Activated CD4-positive, alpha-beta memory T cell treated with anti-CD3 and anti-CD28 coated beads for 36 hours (primary cell): ENCODE results near the gene RPL7L1. TPM values are rescaled to one million over a fixed set of nuclear protein-coding genes. Genes with fewer than 3 reads are reported as not detected.
"Not testable (repeated sequence)": the region's sequence is repeated elsewhere in the genome, so short reads cannot be mapped to it uniquely, and the experiment has no call there.

Experiments used
- CTCF ChIA-PET: fragments of 350-600 bp; sonication (Branson Sonifier 250); formaldehyde crosslinking; loops from one replicate; lab custom pipeline; 2021; ENCODE audit warnings: antibody characterized with exemption, inconsistent platforms; lab: Charles Lee
- POLR2A ChIA-PET: fragments of 350-600 bp; sonication (Branson Sonifier 250); formaldehyde crosslinking; loops from one replicate; lab custom pipeline; 2021; ENCODE audit warnings: antibody characterized with exemption; lab: Charles Lee
- DNase-seq: peaks from one replicate; pipeline ENCODE4 v3.0.0-alpha.2; 2020
- H3K27ac Mint-ChIP-seq: one replicate; pipeline ENCODE4 v1.8.0; 2021; ENCODE audit warnings: mixed read lengths
- H3K27me3 Mint-ChIP-seq: one replicate; pipeline ENCODE4 v1.8.0; 2021; ENCODE audit warnings: mixed read lengths
- H3K36me3 Mint-ChIP-seq: one replicate; pipeline ENCODE4 v1.8.0; 2021; ENCODE audit warnings: mixed read lengths
- H3K4me1 Mint-ChIP-seq: one replicate; pipeline ENCODE4 v1.8.0; 2021; ENCODE audit warnings: low read depth, mixed read lengths
- H3K4me3 Mint-ChIP-seq: one replicate; pipeline ENCODE4 v1.8.0; 2021; ENCODE audit warnings: mild to moderate bottlenecking, mixed read lengths
- H3K9me3 Mint-ChIP-seq: one replicate; pipeline ENCODE4 v1.8.0; 2021; ENCODE audit warnings: mixed read lengths
- intact Hi-C: fragments of 100-400 bp; cut with micrococcal nuclease; formaldehyde crosslinking; loops from one replicate; pipeline ENCODE4 v1.15.1; 2023
- total RNA-seq, 2 experiments: library from RNA; stranded (reverse); gene quantifications; one replicate each; pipeline ENCODE4 v1.2.3, GENCODE V29; 2021

RPL7L1 gene
- total RNA-seq, 2 experiments from 2014 or later = 111 to 117 TPM

DNA sequence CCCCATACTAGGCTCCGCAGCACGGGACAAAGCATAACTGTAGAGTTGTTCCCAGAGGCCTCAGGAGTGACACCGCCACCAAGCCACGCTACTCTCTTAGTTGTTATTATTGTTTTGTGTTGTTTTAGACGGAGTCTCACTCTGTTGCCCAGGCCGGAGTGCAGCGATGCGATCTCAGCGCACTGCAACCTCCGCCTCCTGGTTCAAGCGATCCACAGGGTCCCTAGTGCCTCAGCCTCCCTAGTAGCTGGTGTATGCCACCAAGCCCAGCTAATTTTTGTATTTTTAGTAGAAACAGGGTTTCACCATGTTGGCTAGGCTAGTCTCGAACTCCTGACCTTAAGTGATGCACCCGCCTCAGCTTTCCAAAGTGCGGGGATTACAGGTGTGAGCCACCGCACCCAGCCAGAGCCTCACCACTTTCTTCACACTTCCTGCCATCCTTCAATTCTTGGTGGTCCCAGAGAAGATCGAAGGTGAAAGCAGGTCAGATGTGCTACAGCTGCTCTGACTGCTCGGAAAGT lies 11.8 kb downstream of the RPL7L1 start:
- Mint-ChIP-seq H3K4me3 (peak overlapping the region; percentile 88), H3K27me3 (no peaks in the 10 kb centered on the region), H3K36me3 (peaks cover 15% of the 10 kb centered on the region), H3K27ac (peak overlapping the region; percentile 94), H3K4me1 (peaks cover 23% of the 10 kb centered on the region), H3K9me3 (no peaks in the 10 kb centered on the region)
- CTCF ChIA-PET = interaction anchor here (0.8 to 2.3 kb wide), 3 partner anchors 10 to 252 kb away, joined by 3 to 7 read pairs (median 7); no protein-coding TSS in a partner anchor
- intact Hi-C loops = loop anchor here (2.0 to 5.0 kb wide), 3 partner anchors 144 to 1356 kb away; partner anchors contain the start of genes HSP90AB1 and TBCC
- DNase-seq = no peak
- POLR2A ChIA-PET = interaction anchor here (0.6 to 3.0 kb wide), 6 partner anchors 9 to 319 kb away, joined by 3 to 36 read pairs (median 5); partner anchors contain the start of genes RPL7L1 and TBCC

DNA sequence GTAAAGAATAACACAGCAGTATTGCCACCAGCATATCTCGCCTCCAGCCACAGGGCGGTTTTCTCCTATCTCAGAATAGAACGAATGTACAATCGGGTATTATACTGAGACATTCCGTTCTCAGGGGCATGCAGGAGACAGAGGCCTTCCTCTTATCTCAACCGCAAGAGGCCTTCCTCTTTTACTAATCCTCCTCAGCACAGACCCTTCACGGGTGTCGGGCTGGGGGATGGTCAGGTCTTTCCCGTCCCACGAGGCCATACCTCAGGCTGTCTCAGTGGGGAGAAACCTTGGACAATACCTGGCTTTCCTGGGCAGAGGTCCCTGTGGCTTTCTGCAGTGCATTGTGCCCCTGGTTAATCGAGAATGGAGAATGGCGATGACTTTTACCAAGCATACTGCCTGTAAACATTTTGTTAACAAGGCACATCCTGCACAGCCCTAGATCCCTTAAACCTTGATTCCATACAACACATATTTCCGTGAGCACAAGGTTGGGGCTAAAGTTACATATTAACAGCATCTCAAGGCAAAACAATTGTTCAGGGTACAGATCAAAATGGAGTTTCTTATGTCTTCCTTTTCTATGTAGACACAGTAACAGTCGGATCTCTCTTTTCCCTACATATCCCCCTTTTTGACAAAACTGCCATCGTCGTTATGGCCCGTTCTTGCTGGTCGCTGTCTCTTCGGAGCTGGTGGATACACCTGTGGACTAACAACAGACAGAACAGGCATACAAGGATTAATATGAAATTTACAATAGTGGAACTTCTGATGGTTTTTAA lies 14.8 kb downstream of the RPL7L1 start:
- H3K9me3 Mint-ChIP-seq, H3K4me3 Mint-ChIP-seq, H3K27me3 Mint-ChIP-seq, DNase-seq, POLR2A ChIA-PET, H3K36me3 Mint-ChIP-seq, H3K27ac Mint-ChIP-seq: not testable (repeated sequence)
- intact Hi-C loops = loop anchor here (5.0 kb wide), 1 partner anchor 327 kb away; no protein-coding TSS in a partner anchor
- CTCF ChIA-PET = interaction anchor here (2.9 kb wide), 1 partner anchor 232 kb away, joined by 18 read pairs; no protein-coding TSS in a partner anchor
- H3K4me1 Mint-ChIP-seq = peaks cover 11% of the 10 kb centered on the region

DNA sequence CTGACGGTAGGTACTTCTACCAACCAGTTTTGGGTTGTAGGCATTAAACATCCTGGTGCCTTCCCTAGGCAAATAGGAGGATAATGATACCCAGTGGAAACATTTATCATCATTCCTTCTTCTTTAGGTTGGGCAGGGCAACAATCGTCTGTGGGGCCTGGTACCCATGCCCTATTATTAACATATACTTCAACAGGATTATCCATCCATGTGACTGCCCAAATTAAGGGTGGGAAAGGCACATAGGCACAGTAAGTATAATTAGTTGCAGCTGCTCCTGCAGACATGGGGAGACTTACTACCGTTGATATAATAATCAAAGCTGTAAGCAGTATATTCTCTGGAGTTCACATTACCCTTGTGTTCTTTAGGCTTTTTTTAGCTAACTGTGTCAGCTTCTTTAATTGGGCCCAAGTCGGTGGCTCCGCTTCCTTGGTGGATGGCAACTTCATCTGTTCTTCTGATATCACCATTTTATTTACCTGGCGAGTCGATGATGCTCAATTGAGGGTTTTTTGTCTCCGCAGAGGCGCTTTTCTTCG lies 16.8 kb downstream of the RPL7L1 start:
- CTCF ChIA-PET = interaction anchor here (0.6 to 2.9 kb wide), 5 partner anchors 11 to 248 kb away, joined by 3 to 18 read pairs (median 3); no protein-coding TSS in a partner anchor
- H3K4me3 Mint-ChIP-seq = no peak overlapping the region
- POLR2A ChIA-PET = no interaction called here
- peaks cover 1% of the 10 kb centered on the region for H3K4me1 Mint-ChIP-seq
- no peaks in the 10 kb centered on the region for H3K9me3 Mint-ChIP-seq
- H3K36me3 Mint-ChIP-seq = no peaks in the 10 kb centered on the region
- no peaks in the 10 kb centered on the region for H3K27me3 Mint-ChIP-seq
- DNase-seq = no peak
- H3K27ac Mint-ChIP-seq = no peak overlapping the region
- intact Hi-C loops = loop anchor here (5.0 kb wide), 1 partner anchor 169 kb away; no protein-coding TSS in a partner anchor

DNA sequence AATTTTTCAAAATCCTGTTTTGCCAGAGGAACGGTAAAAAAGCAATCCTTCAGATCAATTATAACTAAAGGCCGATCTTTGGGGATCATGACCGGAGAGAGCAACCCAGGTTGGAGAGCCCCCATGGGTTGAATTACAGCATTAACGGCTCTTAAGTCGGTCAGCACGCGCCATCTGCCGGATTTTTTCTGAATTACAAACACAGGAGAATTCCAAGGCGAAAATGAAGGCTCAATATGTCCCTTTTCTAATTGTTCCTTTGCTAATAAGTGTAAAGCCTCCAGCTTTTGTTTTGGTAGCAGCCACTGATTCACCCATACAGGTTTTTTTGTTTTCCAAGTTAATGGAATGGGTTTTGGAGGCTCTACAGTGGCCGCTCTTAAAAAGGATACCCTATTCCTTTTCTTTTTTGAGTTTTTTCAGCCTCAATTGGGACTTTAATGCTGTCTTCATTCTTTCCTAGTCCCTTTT lies 19.5 kb downstream of the RPL7L1 start:
- H3K4me3 Mint-ChIP-seq = no peak overlapping the region
- DNase-seq = peak; percentile 76
- no peaks in the 10 kb centered on the region for H3K9me3 Mint-ChIP-seq
- no peaks in the 10 kb centered on the region for H3K27me3 Mint-ChIP-seq
- intact Hi-C loops = loop anchor here (1.0 to 5.0 kb wide), 2 partner anchors 172 to 238 kb away; no protein-coding TSS in a partner anchor
- CTCF ChIA-PET = interaction anchor here (0.9 to 4.7 kb wide), 4 partner anchors 172 to 244 kb away, joined by 3 to 36 read pairs (median 6); no protein-coding TSS in a partner anchor
- POLR2A ChIA-PET = no interaction called here
- H3K27ac Mint-ChIP-seq = no peak overlapping the region
- no peaks in the 10 kb centered on the region for H3K36me3 Mint-ChIP-seq
- peaks cover 8% of the 10 kb centered on the region for H3K4me1 Mint-ChIP-seq

DNA sequence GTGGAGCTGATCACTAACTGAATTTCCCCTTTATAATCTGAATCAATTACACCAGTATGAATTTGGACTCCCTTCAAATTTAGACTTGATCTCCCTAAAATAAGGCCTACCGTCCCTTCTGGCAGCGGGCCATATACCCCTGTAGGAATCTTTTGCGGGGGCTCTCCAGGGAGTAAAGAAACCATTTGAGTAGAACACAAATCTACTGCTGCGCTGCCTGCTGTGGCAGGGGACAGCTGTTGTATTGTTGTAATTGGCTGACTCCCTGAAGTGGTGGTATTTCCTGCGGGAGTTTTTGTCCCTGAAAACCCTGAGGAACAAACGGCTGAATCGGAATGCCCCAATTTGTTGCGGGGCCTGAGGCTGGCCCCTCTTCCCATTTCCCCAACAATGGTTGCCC lies 20.5 kb downstream of the RPL7L1 start:
- no peak for DNase-seq
- no peak overlapping the region for H3K4me3 Mint-ChIP-seq
- ChIA-PET CTCF (interaction anchor here (0.7 to 4.7 kb wide), 9 partner anchors 16 to 484 kb away, joined by 3 to 36 read pairs (median 4); partner anchors contain the start of gene CNPY3), POLR2A (no interaction called here)
- no peaks in the 10 kb centered on the region for H3K36me3 Mint-ChIP-seq
- no peaks in the 10 kb centered on the region for H3K9me3 Mint-ChIP-seq
- H3K27ac Mint-ChIP-seq = no peak overlapping the region
- intact Hi-C loops = loop anchor here (1.0 to 5.0 kb wide), 5 partner anchors 62 to 325 kb away; partner anchors contain the start of genes GNMT, KLHDC3 and MEA1
- H3K27me3 Mint-ChIP-seq = no peaks in the 10 kb centered on the region
- H3K4me1 Mint-ChIP-seq = peaks cover 8% of the 10 kb centered on the region

DNA sequence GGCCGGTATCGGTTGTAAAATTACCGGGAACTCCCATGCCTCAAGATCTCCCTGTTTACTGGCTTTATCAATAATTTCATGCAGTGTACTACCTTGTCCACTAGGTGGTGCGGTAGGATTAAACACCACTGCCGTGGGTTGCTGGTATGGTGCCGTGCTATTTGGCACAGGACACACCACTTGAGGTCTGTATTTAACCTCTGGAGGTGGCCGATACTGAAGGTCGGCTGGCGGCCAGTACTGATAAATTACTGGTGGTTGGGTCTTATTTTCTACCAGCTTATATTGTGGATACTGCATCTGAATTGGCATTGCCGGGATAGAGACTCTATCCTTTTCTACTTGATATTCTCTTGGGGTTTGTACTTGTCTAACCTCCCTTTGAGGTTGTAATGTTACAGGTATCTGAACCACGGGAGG lies 22.1 kb downstream of the RPL7L1 start:
- Mint-ChIP-seq H3K36me3 (no peaks in the 10 kb centered on the region), H3K9me3 (no peaks in the 10 kb centered on the region), H3K27me3 (no peaks in the 10 kb centered on the region), H3K4me1 (peaks cover 8% of the 10 kb centered on the region), H3K4me3 (no peak overlapping the region), H3K27ac (no peak overlapping the region)
- intact Hi-C loops = loop anchor here (1.0 to 5.0 kb wide), 4 partner anchors 61 to 323 kb away; partner anchors contain the start of genes GNMT, KLHDC3 and MEA1
- POLR2A ChIA-PET = no interaction called here
- CTCF ChIA-PET = interaction anchor here (0.6 to 4.7 kb wide), 20 partner anchors 10 to 327 kb away, joined by 3 to 36 read pairs (median 3); partner anchors contain the start of genes CUL7, KLC4, MRPL2 and RPL7L1
- peak; percentile 78 for DNase-seq

DNA sequence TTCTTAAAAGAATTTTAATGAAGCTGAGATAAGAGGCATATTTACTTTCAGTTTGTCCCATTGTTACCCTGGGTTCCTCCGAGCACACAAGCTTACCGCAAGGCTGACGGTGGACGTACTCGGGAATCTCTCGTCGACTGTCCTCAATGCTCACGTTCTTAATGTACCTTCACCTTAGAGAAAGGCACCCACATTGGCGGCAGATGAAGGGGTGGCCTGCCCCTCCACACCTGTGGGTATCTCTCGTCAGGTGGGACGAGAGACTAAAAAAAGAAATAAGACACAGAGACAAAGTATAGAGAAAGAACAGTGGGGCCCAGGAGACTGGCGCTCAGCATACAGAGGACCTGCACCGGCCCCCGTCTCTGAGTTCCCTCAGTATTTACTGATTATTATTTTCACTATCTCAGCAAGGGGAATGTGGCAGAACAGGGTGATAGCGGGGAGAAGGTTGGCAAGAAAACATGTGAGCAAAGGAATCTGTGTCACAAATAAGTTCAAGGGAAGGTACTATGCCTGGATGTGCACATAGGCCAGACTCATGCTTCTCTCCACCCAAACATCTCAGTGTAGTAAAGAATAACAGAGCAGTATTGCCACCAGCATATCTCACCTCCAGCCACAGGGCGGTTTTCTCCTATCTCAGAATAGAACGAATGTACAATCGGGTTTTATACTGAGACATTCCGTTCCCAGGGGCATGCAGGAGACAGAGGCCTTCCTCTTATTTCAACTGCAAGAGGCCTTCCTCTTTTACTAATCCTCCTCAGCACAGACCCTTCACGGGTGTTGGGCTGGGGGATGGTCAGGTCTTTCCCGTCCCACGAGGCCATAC lies 23.2 kb downstream of the RPL7L1 start:
- H3K27ac Mint-ChIP-seq, H3K4me3 Mint-ChIP-seq, DNase-seq, H3K9me3 Mint-ChIP-seq, H3K36me3 Mint-ChIP-seq, H3K27me3 Mint-ChIP-seq, POLR2A ChIA-PET, H3K4me1 Mint-ChIP-seq: not testable (repeated sequence)
- CTCF ChIA-PET = interaction anchor here (0.6 to 4.7 kb wide), 5 partner anchors 16 to 241 kb away, joined by 3 to 36 read pairs (median 4); no protein-coding TSS in a partner anchor
- intact Hi-C loops = loop anchor here (5.0 kb wide), 2 partner anchors 60 to 110 kb away; partner anchors contain the start of genes GNMT, KLHDC3 and MEA1

DNA sequence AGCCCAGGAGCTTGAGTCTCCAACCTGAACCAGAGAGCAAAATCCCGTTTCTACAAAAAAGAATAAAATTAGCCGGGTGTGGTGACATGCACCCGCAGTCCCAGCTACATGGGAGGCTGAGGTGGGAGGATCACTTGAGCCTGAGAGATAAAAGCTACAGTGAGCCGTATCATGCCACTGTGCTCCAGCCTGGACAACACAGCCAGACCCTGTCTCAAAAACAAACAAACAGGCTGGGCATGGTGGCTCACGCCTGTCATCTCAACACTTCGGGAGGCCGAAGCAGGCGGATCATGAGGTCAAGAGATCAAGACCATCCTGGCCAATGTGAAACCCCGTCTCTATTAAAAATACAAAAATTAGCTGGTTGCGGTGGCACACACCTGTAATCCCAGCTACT lies 25.1 kb downstream of the RPL7L1 start:
- DNase-seq = no peak
- intact Hi-C loops = loop anchor here (5.0 kb wide), 2 partner anchors 58 to 108 kb away; partner anchors contain the start of genes GNMT, KLHDC3 and MEA1
- CTCF ChIA-PET = interaction anchor here (0.6 to 1.3 kb wide), 2 partner anchors 173 to 239 kb away, joined by 3 to 4 read pairs; no protein-coding TSS in a partner anchor
- H3K36me3 Mint-ChIP-seq = no peaks in the 10 kb centered on the region
- POLR2A ChIA-PET = no interaction called here
- no peaks in the 10 kb centered on the region for H3K9me3 Mint-ChIP-seq
- H3K4me3 Mint-ChIP-seq = no peak overlapping the region
- peaks cover 8% of the 10 kb centered on the region for H3K4me1 Mint-ChIP-seq
- H3K27ac Mint-ChIP-seq = no peak overlapping the region
- no peaks in the 10 kb centered on the region for H3K27me3 Mint-ChIP-seq

DNA sequence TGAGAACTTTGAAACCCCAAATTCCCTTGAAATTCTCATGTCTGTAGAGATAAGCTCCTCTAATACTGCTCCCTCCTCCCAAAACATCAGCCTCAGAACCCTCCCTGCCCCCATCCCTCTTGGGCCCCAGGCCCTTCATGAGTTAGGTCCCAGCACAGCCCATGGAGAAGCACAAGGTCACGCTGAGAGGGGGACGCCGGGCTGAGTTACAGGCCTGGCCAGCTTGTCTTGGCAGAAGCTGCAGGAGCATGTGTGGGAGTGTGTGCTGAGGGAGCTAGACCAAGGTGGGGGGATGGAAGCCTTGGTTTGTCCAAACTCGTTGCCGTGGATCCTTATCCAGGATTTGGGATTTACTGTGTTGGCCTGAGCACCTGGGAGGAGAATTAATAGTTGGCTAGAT lies 27.9 kb downstream of the RPL7L1 start:
- Mint-ChIP-seq H3K36me3 (no peaks in the 10 kb centered on the region), H3K4me3 (no peak overlapping the region), H3K9me3 (no peaks in the 10 kb centered on the region), H3K27me3 (peaks cover 5% of the 10 kb centered on the region), H3K27ac (no peak overlapping the region), H3K4me1 (peaks cover 3% of the 10 kb centered on the region)
- DNase-seq = no peak
- ChIA-PET POLR2A (no interaction called here), CTCF (interaction anchor here (0.7 kb wide), 1 partner anchor 185 kb away, joined by 3 read pairs; the partner anchor contains the start of gene PRPH2)
- intact Hi-C loops = no loop called here

DNA sequence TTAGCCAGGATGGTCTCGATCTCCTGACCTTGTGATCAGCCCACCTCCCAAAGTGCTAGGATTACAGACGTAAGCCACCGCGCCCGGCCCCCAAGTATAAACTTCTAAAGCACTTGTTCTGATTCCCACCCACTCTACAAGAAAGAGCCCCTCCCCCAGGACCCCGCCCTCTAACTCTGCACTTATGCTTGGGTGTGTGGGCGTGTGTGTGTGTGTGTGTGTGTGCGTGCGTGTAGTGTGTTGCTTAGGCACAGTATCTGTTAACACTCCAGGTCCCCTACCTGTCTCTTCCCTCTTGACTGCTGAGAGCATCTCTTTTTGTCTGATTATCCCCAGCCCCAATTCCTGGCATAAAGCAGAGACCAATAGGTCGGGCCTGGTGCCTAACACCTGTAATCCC lies 30.4 kb downstream of the RPL7L1 start:
- DNase-seq = no peak
- peaks cover 12% of the 10 kb centered on the region for H3K27me3 Mint-ChIP-seq
- no peak overlapping the region for H3K4me3 Mint-ChIP-seq
- ChIA-PET POLR2A (no interaction called here), CTCF (no interaction called here)
- no peaks in the 10 kb centered on the region for H3K36me3 Mint-ChIP-seq
- no peak overlapping the region for H3K27ac Mint-ChIP-seq
- no peaks in the 10 kb centered on the region for H3K9me3 Mint-ChIP-seq
- intact Hi-C loops = no loop called here
- peaks cover 3% of the 10 kb centered on the region for H3K4me1 Mint-ChIP-seq
